IPS DF 4.7 (cell line): Measurements from ENCODE around the gene PPCDC.
A peak's percentile ranks its signal among the peaks of the same experiment; 100 is the strongest.

Source experiments
- DNase-seq: peaks from one replicate; pipeline ENCODE4 v3.0.0-alpha.2; 2013; ENCODE audit warnings: low spot score; ENCODE audit errors: extremely low read depth

The PPCDC gene

GRCh38 chr15:75023181-75023871 is at the start of gene PPCDC:
Gene PPCDC (plus strand): TSS chr15:75023590. CDS start chr15:75028319, 4,729 bp downstream.
- DNase-seq = peak; percentile 96

DNA sequence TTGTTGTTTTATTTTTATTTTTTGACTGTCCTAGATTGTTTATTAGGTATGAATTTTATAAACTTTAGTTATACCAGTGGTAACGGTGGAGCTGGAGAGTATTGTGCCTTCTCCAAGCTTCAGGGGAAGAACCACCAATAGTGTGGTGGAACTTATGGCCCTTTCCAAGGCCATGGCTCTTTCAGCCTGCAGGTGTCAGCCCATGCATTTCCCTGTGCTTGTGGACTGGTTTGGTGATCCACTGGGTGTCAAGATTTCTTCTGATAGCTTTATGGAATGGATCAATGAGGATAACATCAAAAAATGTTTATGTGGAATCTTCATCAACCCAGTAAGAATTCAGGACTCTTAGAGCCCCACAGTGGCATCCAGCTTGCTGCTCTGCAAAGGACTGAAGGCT is 47.2 kb upstream of the PPCDC start:
- DNase-seq = no peak

DNA sequence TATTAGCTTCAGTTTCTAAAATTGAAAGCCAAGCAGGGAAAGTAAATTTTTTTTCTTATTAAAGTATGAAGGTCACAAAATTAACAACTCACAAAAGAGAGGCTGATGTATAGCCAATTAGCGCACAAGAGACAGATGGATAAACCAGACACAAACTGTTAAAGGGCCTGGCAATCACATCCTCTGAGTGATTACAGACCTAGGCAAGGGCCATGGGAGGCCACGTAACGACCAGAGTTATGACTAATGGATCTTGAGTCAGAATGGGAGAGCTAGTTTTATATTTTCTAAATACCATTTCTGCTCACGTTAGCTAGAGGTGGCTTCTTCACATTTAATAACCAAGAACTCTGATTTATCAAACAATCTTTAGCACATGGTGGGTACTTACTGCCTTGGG is 45.8 kb upstream of the PPCDC start:
- no peak for DNase-seq

DNA sequence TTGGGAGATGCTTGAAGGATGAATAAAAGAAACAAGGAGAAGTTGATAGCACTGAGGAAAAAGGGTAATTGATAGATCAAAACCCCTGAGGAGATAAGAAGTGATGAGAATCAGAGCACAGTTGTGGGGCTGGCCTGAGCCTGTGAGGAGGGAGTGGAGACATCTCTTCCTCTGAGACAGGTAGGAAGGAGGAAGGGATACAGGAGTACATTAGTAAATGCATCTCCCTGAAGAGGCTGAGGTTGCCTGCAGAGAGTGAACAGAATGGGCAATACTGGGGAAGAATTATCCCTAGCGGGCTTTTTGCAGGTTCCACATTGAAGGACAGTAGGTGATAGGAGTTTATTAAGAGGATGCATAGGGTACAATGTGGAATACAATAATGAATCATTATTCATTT is 45.3 kb upstream of the PPCDC start:
- no peak for DNase-seq

- no peak for DNase-seq
These were observed 44.9 kb upstream of the PPCDC start for GRCh38 chr15:74978503-74978902.

DNA sequence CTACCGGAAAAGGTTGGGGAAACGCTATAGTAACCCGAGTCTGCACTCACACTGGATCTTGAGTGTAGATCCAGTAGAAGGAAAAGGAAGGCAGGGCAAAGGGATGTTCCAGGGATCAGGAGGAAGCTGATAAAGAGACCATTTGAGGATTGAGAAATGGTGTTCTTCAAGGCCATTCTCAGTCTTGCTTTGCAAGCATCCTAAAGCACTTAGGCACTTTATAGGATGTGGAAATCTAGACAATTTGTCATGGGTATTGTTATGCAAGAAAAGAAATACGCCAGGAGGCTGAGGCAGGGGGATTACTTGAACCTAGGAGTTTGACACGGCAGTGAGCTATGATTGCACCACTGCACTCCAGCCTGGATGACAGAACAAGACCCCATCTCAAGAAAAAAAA is 41.2 kb upstream of the PPCDC start:
- DNase-seq = no peak

DNA sequence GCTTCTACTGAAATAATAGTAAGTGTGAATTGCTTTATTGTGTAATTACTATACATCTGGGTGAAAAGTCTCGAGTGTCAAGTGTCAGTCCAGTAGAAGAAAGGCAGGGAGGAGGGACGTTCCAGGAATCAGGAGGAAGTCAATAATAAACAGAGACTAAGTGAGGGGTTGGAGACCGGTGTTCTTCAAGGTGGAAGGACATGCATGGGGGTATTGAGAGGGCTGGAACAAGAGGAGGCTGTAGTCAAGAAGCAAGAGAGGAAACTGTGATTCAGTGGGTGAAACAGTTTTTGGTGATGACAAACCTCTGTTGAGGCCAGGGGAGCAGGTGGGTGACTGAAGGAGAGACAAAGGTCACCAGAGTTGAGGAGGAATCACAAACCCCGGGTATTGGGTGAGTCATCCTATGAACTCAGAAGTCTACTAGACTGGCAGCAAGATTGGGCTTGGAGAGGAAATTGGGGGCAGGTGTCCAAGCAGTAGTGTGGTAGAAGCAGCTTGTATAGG is 39.6 kb upstream of the PPCDC start:
- DNase-seq = no peak

GRCh38 chr15:74988007-74988800 is 35.2 kb upstream of the PPCDC start:
- no peak for DNase-seq

DNA sequence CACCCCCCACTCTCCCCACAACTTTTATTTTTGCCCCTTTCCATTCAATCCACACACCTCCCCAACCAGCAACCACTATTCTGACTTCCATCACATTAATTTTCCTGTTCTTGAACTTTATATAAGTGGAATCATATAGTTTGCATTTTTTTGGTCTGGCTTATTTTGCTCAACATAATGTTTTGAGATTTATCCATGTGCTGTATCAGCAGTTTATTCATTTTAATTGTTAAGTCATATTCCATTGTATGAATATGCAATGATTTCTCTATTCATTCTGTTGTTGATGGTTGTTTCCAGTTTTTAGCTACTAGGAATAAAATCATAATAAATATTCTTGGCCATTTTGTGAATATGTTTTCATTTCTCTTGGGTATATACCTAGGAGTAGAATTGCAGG is 33.9 kb upstream of the PPCDC start:
- DNase-seq = no peak

- no peak for DNase-seq
These were observed 30.8 kb upstream of the PPCDC start for GRCh38 chr15:74992619-74993018.

DNA sequence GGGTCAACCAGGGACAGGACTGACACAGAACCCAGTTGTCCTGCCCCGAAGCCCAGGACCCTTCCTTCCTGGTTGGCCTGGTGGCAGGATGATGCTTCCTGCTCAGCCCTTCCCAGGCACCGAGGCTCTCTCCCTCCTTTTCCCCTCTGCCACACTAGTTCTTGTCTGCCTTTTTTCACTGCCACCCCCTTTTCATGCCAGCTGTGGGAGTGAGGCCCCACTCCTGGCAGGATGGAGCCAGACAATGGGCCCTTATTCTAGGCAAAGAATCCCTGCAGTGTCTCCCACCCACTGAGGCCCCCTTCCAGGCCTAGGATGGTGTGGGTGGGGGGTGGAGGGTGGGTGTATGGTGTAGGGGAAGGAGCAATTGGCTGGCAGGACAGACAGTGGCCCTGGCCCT is 29.2 kb upstream of the PPCDC start:
- no peak for DNase-seq

GRCh38 chr15:74994685-74995084 is 28.7 kb upstream of the PPCDC start:
- DNase-seq = no peak

DNA sequence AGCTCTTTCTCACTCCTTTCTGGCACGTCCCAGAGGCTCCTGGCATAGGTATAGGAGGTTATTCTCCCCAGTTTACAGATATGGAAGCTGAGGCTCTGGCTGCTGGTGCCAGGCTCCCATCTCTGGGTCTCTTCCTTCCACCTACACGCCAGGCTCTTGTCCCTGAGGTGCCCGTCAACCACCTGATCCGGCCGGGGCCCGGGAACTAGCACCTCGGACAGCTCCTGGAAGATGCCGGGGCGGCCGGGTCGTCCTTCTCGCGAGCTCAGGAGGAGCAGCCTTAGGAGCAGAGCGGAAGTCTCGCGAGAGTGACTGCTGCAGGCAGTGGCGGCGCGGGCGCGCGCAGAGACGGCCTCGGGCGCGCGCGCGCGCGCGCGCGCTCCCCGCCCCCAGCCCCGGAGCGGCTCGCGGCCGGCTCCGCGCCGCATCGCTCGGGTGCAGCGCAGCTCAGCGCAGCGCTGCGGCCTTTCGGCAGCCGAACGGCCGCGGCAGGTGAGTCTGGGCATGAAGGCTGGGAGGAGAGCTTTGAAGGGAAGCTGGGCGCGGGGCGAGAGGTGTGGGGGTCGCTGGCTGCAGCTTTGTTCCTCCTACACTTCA is 28.1 kb upstream of the PPCDC start, which contains the start of gene SCAMP5:
TSS of gene SCAMP5 (plus strand) at position 382 of the 597 bp plus-strand sequence. CDS start 16,277 bp downstream, outside the sequence.
- DNase-seq = peak; percentile 85

DNA sequence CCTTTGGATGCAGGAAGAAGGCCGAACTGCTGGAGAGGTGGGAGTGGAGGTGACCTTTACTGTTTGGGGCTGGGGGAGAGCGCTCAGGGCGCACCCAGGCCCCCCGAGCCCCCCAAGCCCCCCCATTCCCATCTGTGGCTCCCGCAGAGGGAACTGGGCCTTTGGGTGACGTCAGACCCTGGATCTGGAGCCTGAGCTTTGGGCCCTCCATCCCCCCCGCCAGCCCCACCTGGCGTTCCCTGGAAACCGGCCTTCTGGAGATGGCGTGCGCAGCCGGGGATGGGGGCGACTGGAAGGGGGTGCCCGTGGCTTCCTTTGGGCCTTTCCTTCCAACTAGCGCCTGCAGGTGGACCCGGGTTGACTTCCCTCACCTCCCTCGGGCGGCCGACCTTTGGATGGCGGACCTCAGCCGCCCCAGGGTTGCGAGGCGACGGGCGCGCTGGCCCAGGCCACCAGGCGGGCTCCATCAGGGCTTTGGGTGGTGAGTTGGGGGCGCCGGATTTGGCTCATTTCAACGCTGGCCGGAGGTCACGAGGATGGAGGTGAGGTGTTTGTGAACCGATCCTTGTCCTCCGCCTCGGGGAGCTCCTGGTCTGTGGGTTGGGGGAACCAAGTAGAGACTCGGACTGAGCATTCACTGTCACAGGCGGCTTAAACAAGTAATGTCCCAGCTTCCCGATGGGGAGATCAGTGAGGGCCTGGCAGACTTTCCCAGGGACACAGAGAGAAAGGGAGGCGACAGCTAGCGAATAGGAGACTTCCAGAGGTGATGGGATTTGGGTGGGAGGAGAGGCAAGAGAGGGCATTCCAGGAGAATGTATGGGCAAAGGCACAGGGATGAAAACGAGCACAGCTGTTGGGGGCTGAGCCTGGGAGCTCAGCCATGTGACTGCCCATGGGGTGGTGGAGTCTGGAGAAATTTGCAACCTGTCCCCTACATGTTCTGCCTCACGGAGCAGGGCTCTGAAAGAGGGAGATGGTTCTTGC is 27.3 kb upstream of the PPCDC start:
- DNase-seq = no peak

DNA sequence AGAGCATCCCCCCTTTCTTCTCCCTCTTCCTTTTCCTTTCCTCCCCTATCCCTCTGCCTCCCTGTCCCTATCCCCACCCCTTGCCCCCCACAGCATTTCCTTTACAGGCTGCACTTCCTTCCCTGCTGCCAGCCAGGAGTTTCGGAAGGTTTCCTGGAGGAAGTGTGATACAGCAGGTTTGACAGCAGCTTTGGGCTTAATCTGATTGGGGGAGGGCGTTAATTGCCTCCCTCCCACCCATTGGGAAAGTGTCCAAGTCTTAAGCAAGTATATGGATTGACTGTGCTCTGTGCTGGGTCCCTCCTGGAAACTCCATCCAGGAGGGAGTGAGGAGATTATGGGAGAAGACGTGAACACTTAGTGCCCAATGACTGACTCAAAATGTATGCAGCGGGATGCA is 26.2 kb upstream of the PPCDC start:
- DNase-seq = no peak

DNA sequence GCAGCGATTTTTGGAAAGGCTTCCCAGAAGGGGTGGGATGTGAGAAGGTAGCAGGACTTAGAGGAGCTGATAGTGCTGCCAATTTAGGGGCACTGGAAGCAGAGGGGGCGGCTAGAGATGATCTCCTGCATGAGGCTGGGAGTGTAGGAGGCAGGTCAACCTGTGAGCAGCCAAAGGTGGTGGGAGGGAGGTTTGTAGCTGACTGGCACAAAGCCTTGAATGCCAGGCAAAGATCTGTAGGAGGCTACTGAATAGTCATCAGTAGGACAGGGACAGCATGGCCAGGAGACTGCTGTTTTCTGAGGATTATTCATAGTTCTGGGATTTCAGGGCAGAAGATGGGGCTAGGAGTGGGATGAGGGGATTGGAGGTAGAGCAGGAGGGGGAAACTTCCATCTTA is 25.8 kb upstream of the PPCDC start:
- DNase-seq = no peak

- no peak for DNase-seq
These were observed 22.1 kb upstream of the PPCDC start for GRCh38 chr15:75001310-75001709.

- no peak for DNase-seq
These were observed 21.0 kb upstream of the PPCDC start for GRCh38 chr15:75002398-75002797.

DNA sequence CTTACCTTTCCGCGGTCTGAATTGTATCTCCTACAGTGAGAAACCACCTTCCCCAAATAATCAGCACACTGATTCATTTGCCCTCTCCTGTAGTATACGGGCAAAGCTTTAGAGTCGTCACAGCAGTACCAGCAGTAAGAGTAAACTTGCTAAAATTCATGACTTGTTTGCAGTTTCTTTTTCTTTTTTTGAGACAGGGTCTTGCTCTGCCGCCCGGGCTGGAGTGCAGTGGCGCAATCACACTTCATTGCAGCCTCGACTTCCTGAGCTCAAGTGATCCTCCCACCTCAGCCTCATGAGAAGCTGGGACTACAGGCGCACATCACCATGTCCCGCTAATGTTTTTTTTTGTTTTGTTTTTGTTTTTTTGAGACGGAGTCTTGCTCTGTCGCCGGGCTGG is 16.2 kb upstream of the PPCDC start:
- DNase-seq = no peak

- no peak for DNase-seq
These were observed 15.2 kb upstream of the PPCDC start for GRCh38 chr15:75008221-75008625.
